Activated CD4-positive, alpha-beta T cell treated with anti-CD3 and anti-CD28 coated beads for 24 hours (primary cell): ENCODE data around the gene NUDT14.

ENCODE experiments used
- DNase-seq, 2 donors: peaks; one replicate each; pipeline ENCODE4 v3.0.0-alpha.2; 2020; ENCODE audit warnings: low read depth in 2 of 2

Gene NUDT14

DNA sequence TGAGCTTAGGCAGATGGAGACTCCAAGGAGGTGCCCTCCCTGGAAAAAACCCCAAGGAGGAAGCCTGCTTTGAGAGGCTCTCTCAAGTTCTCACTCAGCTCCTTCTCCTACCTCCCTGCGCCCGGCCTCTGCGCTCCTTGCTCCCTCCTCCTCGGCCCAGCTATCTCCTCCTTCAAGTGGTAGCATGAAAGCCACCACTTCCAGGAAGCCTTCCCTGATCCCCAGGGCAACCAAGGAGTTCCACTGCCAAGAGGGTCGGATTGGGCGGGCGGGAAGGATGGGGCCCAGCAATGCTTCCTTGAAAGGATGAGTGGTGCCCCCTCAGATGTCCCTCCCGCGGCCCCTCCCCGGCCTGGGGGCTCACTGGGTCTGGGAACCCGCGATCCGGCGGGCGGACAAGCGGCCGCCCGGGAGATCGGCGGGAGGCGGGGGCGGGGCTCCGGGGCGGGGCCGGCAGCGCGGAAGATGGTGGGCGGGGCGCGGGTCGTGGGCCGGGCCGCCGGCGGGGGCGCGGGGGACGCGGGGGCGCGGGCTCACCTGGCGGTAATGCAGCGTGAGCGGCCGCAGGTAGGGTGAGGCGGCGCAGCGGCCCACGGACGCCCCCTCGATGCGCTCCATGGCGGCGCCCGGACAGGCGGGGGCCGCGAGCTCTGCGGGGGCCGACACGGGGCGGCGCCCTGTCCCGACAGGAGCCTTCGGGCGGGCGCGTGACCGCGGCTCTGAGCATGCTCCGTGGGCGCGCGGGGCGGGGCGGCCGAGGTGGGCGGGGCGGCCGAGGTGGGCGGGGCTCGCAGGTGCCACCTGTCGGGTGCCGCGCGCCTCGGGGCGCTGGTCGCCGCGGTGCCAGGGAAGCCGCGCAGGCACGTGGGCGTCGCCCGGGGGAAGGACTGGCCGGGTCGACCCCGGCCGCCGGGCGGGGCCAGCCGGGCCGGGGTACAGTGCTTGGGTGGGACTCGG, at the start of gene NUDT14:
Gene NUDT14 (minus strand): TSS at position 721 of the 957 bp plus-strand sequence. CDS start 103 bp downstream, at position 618.
- DNase-seq: peak; percentile 76 to 81

DNA sequence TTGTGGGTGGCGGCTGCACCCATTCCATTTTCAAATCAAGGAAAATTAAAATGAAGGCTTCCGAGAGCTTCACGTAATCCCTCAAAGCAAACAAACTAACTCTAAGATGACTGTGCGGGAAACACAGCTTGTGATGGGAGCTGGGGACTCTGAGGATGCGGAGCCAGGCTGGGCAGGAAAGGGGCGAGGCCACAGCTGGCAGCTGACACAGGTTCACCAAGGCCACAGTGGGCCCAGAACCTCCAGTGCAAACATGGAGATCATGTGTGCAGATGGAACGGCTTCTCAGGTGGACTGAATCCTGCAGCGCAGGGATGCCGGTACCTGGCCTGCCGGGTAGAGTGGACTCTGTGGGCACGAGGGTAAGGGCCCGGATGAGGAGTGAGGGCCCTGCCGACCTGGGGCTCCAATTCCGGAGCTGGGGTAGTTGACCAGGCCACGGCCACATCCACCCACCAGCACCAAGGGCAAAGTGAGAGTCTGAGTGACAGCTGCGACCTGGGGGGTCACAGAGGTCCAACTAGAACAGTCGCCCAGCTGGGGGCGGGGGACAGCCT, 48.1 kb upstream of the NUDT14 start:
- no peak for DNase-seq

DNA sequence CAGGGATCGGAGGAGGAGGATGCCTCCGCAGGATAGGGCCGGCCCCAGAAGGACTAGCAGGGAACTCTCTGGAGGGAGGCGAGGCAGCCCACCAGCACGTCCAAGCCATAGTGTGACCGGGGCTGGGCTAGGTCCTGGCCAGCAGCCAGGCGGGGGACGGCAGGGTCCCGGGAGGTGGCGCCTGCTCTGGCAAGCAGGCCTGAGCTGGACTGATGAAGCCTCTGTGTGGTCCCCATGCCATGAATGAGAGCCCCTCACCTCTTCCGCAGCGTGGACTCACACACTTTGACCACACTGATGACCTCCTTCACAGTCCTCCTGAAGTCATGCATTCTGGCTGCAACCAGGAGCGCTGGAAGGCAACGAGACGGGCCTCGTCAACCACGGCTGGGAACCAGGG, 47.5 kb upstream of the NUDT14 start:
- DNase-seq: no peak

DNA sequence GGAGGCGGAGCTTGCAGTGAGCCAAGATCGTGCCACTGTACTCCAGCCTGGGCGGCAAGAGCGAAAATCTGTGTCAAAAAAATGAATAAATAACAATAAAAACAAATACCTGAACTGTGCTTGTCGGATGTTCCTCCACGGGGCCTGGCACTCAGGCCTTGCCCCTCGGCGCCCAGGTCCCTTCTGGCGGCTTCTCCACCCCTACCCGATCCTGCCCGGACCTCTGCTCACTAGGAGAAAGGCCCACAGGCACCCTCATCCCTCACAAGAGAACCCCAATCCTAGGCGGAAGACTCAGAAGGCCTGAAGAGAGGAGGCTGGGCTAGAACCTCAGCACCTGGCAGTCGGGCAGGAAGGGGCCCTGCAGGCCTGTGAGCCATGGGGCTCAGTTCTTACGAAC, 46.2 kb upstream of the NUDT14 start:
- DNase-seq: no peak

DNA sequence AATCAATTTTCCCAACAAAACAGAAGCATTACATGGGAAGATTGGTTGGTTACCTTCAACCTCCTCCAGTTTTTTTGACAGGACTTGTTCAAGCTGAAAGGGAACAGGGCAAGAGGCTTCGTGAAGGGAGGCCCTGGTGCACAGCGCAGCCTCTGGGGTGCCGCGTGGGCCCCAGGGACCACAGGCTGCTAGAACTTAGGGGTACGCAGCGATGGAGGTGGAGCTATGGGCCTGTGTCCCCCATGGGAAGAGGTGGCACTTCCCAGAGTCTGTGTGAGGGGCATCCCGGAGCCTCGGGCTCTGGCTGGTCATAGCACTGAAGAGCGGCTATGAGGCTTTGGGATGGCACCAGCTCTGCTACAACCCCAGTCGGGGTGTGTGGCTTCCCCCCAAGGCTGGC, 45.1 kb upstream of the NUDT14 start:
- no peak for DNase-seq

DNA sequence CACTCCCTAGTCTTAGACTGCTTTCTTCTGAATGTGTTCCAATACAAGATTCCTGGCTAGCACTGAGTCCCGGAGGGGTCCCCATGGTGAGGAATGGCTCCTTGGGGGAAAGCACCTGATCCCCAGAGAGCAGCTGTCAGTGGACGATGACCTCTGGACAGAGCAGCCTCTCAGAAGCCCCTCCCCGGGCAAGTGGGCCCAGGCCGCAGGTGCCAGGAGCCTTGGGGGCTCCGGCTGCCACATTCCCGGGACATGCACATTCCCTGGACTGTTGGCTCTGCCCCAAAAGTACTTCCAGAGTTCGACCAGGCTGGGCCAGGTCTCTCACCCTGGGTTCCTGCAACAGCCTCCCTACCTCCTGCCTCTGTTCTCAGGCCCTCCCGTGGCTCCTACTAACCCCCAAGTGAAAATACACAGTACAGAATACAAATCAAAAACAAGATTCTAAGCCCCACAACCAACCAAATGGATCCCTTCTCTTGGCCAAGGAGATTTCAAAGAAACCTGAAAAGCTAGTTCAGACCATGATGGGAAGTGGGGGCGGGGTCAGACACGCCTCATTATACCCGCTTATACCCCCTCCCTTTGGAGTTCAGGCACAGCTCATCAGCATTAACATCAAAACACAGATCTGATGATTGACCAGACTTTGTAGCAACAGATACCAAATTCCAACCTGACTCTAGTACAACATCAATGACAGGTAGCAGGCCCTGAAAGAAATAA, 43.9 kb upstream of the NUDT14 start:
- DNase-seq: no peak

DNA sequence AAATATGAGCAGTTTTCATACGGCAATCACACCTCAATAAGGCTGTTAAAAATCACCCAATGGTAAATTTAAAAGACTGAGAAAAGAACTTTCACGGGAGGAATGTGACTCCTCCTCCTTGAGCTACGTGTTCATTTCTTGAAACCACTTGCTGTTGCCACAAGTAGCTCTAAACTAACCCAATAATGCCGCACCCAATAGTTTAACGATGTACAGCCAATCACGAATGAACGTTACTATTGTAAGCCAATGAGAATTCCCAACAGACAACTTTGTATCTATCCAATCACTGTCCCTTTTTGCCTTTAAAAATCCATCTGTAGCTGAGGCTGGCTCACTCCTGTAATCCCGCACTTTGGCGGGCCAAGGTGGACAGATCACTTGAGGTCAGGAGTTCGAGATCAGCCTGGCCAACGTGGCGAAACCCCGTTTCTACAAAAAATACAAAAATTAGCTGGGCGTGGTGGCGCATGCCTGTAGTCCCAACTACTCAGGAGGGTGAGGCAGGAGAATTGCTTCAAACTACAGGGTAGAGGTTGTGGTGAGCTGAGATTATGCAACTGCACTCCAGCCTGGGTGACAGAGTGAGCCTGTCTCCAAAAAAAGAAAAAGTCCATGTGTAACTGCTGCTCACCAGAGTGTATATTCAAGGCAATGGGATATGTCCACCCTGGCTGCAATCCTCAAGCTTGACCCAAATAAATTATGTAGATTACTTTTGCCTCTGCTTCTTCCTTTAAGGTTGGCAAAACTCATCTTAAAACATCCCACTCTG, 42.8 kb upstream of the NUDT14 start:
- no peak for DNase-seq

DNA sequence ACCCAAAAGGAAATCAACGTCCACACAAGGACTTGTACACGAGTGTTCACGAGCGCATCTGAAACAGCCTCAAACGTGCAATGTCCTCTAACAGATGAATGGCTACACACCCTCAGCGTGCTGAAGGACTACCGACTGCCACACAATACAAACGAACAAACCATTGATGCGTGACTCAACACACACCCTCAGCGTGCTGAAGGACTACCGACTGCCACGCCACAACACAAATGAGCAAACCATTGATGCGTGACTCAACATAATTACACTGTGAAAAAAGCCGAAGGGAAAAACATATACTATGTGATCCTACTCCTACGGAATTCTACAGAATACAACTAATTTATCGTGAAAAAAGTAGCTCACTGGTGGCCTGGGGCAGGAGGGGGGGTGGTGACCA, 42.1 kb upstream of the NUDT14 start:
- DNase-seq: no peak

DNA sequence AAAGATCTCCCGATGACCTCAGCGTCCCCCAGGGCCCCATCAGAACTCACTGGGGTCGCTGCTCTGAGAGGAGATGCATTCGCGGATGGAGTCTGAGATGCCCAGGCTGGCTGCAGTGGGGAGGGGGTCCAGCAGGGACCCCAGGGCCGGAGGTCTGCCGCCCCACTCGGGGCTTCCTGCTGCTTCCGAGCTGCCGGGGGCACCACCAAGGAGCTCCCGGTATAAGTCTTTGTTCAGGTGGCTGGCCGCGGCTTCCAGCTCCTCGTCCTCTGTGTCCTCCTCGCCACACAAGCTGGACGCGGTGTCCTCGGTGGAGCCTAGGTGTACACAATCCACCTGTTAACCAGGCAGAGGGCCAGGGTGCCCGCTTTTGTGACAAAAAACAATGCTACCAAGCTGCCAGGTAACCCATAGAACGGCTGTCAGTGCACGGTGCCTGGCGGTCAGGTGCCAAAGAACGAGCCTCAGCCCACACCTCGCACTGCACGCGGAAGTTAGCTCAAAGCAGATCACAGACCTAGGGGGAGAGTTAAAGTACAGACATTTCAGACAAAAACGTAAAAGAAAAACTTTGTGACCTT, 40.6 kb upstream of the NUDT14 start:
- no peak for DNase-seq

DNA sequence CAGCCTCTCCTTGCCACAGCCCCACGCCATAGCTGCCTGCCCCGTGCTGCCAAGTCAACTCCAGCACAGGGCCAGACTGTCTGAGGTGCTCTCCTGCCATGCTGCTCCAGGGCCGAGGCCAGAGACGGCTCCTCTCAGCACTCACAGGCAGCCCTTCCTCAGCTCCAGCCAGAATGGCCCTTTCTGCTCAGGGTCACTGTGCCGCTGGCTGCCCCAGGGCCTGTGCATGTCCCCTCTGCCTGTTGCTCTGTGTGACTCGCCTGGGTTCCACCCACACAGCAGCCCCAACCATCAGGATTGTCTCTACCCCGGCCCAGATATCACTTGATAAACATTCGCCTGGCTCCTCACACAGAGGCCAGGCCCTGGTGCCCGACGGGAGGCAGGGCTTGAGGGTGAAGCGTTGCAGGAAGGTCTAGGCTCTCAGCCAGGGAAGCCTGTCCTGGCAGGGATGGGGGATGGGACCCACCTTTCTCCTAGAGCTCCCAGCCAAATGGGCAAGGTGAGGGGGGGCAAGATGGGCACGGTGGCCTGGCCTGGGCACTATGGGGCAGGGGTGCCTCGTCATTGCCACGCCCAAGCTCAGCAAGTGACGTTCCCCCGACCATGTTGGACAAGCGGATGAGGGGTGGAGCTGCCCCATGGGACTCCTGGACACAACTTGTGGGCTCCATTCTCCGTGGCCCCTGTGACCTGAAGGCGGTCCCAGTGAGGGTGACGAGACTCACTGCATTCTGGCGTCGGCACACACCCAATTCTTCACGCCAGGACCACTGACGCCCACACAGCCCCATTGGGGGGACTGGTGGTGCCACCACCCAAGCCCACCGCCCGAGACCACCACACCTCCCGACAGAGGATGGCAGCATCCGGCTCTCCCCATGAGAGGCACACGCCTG, 39.8 kb upstream of the NUDT14 start:
- no peak for DNase-seq

DNA sequence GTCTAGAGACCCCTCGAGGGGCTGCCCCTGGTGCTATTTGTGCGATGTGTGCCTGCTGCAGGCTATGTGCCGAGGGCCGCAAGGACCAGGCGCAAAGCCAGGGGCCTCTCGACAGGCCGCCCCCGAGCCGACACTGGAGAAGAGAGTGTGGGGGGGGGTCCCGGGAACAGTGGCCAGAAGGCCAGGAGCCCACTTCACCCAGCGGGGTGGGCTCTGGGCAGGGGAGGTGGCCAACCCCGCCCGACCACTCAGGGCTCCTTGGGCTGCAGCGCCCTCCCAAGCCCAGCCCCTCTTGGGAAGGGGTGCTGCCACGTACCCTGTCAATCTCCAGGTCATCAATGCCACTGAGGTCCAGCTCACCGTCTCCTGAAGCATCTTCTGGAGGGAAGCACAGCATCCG, 38.6 kb upstream of the NUDT14 start:
- no peak for DNase-seq

DNA sequence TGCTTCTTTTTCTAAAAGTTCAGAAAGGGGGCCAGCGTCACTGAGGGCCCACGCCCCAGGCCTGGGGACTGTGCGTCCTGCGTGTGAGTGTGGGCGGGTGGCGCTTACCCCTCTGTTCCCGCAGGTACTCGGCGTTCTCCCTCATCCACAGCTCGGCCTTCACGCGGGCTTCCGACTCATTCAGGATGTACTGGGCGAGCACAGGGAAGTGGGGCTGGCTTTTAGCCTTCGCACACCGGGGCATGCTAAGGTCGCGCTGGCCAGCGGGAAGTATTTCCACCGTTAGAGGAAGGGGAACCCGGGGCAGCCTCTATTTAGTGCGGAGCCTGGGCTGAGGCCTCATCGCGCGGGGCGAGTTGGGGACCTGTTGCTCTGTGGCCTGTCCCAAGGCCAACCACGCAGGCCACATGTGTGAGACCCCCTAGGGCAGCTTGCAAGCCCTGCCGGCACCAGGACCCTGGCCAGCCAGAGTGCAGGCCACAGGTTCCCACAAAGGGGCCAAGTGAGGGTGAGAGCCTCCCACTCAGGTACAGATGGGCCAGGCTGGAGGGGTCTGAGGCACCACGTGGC, 38.0 kb upstream of the NUDT14 start:
- no peak for DNase-seq

DNA sequence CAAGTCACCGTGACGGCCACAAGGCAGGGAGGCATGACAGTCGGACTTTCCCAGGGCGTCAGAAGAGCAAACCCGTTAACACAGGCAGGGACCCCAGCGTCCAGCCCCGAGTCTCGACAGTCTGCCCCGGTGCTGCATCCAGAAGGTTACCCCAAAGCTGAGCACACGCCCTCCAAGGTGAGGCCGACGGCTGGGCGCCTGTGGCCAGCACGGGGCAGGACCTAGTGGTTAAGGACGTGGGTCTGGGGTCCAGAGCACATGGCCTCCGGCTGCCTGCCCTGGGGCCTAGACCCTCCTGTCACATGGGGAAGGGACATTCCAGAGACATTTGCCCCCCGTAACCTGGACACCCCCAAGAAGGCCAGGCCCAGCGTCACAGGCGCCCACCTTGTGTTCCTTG, 37.5 kb upstream of the NUDT14 start:
- DNase-seq: no peak

DNA sequence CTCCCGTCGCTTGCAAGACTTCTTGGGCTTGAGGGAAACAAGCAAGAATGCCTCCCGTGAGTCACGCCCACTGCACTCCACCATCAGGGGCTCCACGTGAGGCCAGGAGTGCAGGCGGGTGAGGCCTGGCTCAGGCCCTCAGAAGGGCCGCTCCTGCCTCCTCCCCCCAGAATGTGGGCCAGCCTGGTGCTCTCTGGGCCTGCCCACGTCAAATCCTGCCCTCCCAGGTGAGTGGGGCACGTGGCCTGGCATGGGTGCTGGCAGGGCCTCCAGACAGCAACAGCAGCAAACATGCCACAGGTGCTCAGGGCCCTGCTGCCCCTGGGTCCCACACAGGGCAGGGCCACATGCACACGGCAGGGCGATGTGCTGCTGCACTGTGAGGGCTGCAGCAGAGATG, 36.7 kb upstream of the NUDT14 start:
- DNase-seq: no peak

DNA sequence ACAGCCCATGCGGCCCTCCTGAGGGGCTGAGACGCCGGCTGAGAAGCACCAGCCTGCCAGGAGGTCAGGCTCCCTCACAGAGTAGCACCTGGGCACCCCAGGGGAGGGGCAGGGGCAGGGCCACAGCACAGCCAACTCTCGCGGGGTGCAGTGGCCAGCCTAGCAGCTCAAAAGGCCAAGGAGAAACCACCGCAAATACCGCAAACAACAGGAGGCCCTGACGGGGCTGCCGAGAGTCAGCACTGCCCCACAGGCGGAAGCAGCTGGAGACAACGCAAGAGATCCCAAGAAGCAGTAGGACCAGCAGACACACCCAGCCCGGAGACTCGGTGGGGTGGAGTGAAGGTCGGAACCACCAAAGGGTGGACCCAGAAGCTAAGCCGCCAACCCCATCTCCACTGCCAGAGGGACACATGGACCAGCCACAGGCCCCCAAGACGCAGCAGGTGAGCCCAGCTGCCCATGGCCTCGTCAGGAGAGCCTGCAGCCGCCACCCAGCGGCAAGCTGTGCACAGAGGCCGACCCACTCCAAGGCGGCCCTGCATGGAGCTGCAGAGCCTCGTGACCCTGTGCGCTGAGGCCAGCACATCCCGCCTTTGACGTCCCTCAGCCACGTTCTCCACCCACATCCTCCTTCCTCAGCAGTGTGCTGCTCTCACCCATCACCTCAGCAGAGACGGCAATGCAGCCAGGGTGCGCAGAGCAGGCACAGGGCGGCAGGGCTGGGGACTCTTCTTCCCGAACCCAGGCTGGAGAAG, 35.6 kb upstream of the NUDT14 start:
- DNase-seq: no peak

DNA sequence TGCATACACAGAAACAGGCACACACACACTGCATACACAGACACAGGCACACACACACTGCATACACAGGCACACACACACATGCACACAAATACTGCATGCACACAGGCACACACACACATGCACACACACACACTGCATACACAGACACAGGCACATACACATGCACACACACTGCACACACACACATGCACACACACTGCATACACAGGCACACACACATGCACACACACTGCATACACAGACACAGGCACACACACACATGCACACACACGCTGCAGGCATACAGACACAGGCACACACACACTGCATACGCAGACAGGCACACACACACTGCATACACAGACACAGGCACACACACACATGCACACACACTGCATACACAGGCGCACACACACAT, 34.5 kb upstream of the NUDT14 start:
- no peak for DNase-seq

DNA sequence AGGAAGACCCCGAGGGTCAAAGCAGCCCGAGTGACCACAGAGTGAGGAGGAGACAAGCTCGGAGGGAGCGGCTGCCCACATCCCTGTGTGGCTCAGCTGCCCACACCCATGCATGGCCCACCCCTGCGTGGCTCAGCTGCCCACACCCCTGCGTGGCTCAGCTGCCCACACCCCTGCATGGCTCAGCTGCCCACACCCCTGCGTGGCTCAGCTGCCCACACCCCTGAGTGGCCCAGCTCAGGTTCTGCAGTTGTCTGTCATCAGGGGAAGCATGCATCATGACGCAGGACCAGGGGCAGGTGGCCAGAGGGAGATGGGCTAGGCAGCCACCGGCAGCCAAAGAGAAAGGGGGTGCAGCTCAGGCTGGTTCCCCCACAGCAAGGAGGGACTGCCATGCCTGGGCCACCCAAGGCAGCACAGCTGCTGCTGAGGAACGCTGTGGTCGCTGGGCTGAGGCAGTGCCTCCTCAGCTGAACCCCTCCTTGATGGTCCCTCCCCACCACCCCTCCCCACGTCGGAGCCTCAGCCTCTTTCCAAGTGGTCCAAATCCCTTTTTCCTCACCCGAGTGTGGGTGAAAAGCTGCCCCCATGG, 33.3 kb upstream of the NUDT14 start:
- no peak for DNase-seq

DNA sequence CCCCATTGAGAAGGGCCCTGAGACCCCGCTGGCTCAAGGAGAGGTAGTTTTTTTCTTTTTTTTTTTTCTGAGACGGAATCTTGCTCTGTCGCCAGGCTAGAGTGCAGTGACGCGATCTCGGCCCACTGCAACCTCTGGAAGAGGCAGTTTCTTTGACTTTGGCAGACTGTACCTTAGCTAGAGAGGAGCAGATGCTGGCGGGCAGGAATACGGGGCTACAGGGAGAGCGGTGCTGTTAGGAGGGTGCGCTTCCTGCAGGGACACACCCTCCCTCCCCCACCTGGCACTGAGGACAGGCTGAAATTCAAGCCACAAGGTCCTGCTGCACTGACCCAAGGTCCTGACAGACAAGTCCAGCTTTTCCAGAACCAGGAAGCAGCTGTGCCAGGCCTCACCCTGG, 32.2 kb upstream of the NUDT14 start:
- DNase-seq: no peak
